ENCODE results near the gene RELCH.

The RELCH gene

GRCh38 chr18:62300359-62300963 is 113.4 kb downstream of the RELCH start:
- DNase-seq: no peak
- in situ Hi-C loops (cut with MboI; ENCODE audit: low pct_unique_long_range_greater_than_20kb, low sequenced_read_pairs): no loop called here

- in situ Hi-C loops (cut with MboI; ENCODE audit: low pct_unique_long_range_greater_than_20kb, low sequenced_read_pairs): no loop called here
- no peak for DNase-seq
These were observed 114.3 kb downstream of the RELCH start for GRCh38 chr18:62301322-62301721.

DNA sequence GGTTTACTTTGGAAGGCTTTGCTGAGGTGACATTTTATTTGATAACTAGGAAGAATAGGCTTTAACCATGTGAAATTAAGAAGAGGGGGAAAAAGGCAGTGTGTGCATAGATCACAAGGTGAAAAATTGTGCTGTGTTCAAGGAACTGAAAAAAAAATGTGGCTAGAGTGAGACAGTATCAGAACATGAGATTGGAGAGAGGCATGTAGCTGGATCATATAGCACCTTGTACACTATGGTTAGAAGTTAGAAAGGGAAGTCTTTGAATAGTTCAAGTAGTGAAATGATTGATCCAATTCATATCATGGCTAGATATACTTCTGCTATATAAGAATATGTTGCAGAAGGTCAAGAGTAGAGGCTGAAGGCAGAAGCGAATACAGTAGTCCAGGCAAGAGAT is 125.8 kb downstream of the RELCH start:
- no peak for DNase-seq
- in situ Hi-C loops (cut with MboI; ENCODE audit: low pct_unique_long_range_greater_than_20kb, low sequenced_read_pairs): no loop called here

DNA sequence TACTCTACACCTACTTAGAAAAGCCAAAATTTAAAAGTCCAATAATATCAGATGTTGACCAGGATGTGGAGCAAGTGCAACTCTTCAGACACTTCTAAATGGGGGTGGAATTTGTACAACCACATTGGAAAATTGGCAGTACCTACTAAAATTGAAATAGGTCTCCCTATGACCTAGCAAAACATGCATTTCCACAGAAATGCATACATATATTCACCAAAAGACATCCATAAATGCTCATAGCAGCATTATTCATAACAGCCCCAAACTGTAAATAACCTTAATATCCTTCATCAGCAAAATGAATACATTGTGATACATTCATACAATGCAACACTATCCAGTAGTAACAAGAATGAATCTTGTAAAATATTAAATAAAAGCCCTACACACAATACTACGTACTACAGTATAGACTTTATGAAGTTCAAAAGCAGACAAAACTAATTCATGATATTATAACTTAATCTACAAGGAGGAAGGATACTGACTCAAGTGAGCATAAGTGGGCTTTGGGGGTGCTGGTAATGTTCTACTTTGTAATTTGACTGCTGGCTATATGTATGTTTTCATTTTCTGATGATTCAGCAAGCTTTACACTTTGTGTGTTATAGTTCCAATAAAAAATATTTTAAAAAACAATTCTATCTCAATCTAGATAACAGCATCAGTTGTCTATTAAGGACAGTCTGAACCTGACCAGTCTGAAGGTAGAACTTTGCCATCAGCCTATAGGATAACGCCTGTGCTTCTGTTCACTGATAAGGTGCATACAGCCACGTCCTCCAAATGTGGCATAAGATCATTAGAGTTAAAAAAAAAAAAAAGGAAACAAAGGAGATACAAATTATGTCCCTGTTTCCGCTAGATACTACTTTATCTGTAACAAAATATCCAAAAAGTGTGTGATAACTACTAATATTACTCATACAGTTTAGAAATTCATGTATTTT is 131.4 kb downstream of the RELCH start:
- no peak for DNase-seq
- in situ Hi-C loops (cut with MboI; ENCODE audit: low pct_unique_long_range_greater_than_20kb, low sequenced_read_pairs): no loop called here

- no peak for DNase-seq
- in situ Hi-C loops (cut with MboI; ENCODE audit: low pct_unique_long_range_greater_than_20kb, low sequenced_read_pairs): no loop called here
These were observed 134.1 kb downstream of the RELCH start for GRCh38 chr18:62321201-62321600.

DNA sequence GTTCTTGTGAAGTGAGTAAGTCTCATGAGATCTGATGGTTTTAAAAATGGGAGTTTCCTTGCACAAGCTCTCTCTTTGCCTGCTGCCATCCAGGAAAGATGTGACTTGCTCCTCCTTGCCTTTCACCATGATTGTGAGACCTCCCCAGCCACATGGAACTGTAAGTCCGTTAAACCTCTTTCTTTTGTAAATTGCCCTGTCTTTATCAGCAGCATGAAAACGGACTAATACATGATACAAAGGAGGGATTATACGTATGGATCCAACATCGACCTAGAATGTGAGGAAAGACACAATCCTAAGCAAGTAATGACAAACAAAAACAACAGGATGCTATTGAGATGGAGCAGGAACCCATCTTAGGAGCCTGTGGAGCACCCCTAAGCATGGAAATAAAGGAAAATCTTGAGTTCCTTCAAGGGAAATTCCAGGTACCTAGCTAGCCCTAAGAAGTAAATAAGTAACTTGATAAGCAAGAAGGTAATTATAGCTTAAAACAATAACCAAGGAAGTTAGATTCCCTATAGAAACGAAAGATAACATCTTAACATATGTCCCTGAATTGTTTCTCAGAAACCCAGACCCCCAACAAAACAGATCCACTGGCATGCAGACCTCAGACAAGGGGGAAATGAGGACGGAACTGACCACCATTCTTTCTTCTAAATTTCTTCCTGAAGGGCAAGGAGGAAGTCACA is 136.6 kb downstream of the RELCH start:
- DNase-seq: no peak
- in situ Hi-C loops (cut with MboI; ENCODE audit: low pct_unique_long_range_greater_than_20kb, low sequenced_read_pairs): no loop called here

- DNase-seq: peak; percentile 72
- in situ Hi-C loops (cut with MboI; ENCODE audit: low pct_unique_long_range_greater_than_20kb, low sequenced_read_pairs): no loop called here
These were observed 137.2 kb downstream of the RELCH start for GRCh38 chr18:62324181-62324828.

- in situ Hi-C loops (cut with MboI; ENCODE audit: low pct_unique_long_range_greater_than_20kb, low sequenced_read_pairs): no loop called here
- DNase-seq: peak; percentile 40
These were observed 138.1 kb downstream of the RELCH start, which contains the start of gene TNFRSF11A for GRCh38 chr18:62324917-62325805. TNFRSF11A (plus strand) TSS chr18:62325310; CDS start chr18:62325353, 43 bp downstream.

DNA sequence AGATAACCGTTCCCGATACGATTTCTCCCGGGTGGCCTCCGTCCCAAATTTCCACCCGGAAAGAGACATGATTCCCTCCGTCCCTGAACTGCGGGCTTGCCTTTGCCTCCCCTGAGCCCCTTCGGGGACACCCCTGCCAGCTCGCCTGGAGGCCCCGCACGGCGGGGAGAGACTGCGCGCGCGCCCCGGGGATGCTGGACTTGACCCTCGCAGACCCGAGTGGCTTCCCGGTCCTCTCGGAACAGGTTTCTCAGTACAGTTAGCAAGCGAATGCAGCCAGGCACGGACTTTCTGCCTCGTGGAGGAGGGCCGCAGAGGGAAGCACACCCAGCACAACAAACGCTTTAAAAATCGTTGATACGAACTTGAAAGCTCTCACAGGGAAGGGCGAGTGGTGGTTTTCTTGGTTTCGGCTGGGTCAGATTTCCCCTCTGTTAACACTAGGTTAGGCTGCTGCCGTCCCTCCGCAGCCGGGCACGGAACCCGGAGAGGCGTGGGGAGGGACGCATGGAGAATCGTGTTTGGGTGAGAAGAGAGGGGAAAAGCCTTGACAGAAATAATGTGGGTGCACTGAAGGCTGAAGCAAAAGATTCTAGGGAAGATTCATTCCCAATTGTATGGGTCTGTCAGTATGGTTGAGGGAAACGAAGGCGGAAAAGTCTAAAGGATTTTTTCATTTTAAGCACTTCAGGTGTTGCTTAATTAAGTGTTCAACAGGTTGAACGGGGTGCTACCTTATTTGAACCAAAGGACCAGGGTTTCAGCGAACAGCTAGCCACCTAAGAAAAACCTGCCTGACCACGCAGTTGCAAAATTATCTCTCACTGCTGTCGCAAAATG is 139.0 kb downstream of the RELCH start:
- in situ Hi-C loops (cut with MboI; ENCODE audit: low pct_unique_long_range_greater_than_20kb, low sequenced_read_pairs): no loop called here
- peak; percentile 43 for DNase-seq

GRCh38 chr18:62326646-62327348 is 139.7 kb downstream of the RELCH start:
- DNase-seq: no peak
- in situ Hi-C loops (cut with MboI; ENCODE audit: low pct_unique_long_range_greater_than_20kb, low sequenced_read_pairs): no loop called here

- DNase-seq: no peak
- in situ Hi-C loops (cut with MboI; ENCODE audit: low pct_unique_long_range_greater_than_20kb, low sequenced_read_pairs): no loop called here
These were observed 140.9 kb downstream of the RELCH start for GRCh38 chr18:62327977-62328376.

DNA sequence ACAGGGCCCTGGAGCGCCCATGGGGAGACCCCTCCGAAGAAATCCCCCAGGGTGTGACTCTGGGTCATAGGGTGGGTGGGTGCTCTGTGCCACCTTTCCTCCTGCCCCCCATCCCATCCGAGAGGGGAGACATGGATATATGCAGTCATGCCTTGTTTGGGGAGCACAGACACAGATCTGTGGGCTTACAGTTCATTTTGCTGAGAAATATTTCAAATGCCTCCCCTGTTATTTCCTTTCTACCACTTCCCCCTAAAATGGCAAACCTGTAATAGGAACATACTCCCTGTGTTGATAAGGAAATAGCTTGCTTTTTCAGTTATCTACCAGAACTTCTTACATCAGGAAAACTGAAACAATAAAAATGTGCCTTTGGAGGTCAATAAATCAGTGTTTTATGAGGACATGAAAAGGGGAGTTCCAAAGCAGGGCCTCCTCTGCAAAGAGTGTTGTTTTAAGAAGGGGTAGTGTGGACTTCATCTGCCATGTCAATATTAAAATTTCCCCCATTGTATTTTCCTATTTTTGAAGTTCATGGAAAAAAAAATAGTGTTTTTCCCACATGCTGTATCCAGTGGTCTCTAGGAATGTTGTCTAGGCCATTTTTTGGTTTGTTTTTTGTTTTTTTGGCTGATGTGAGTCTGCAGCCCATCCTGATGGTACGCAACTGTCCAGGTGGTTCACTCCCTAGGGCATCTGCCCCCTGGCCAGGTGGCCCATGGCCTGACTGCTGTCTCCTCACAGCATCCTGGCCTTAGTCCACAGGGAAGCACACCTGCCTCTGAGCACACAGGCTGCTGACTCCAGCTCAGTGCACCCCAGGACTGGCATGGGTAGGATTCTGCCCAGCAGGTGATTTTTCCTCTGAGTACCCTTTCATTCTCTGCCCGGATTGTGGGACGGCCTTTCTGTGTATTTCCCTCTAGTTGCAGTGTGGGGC is 141.8 kb downstream of the RELCH start:
- DNase-seq: no peak
- in situ Hi-C loops (cut with MboI; ENCODE audit: low pct_unique_long_range_greater_than_20kb, low sequenced_read_pairs): no loop called here

DNA sequence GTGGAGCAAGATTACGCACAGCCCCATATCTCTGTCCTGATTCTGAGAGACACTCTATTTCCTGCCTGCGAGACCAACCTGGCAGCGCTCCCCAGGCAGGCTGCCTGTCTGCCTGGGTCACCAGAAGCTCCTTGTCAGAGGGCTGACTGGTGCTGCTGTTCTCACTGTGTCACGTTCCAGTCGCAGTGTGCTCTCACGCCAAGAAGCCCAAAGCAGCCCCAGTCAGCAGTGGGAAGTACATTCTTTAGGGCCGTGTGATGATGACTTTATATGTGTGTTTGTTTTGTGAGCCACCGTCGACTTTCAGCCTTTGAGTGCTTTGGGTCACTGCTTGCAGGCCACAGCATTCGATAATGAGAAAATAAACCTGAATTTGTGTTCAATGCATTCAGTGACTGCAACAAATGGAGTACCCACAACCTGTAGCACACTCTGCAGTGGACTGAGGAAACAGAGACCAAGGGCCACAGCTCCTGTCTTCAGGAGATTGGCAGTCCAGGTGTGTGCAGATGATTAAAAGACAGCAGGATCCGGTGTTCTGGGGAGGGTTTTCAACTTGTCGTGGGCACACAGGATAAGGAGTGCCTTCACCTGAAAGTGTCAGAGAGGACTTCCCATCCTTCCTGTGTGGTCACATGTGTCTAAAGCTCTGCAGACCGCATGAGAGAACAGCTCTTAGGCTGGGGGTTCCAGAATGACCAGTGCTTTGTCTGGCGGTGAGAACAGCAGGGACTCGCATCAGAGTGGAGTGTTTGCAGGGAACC is 142.8 kb downstream of the RELCH start:
- no peak for DNase-seq
- in situ Hi-C loops (cut with MboI; ENCODE audit: low pct_unique_long_range_greater_than_20kb, low sequenced_read_pairs): no loop called here

DNA sequence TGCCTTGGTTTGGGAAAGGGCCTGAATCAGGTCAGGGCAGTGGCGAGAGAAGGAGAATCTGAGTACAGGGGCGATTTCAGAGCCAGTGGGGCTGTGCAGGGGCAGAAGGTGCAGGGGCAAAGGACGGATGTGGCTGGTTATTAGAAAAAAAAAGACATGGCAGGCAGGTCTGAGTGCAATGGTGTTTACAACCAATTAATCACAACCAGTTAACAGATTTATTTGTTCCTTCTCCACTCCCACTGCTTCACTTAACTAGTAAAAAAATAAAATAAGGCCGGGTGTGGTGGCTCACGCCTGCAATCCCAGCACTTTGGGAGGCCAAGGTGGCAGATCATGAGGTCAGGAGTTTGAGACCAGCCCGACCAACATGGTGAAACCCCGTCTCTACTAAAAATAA is 143.6 kb downstream of the RELCH start:
- DNase-seq: no peak
- in situ Hi-C loops (cut with MboI; ENCODE audit: low pct_unique_long_range_greater_than_20kb, low sequenced_read_pairs): no loop called here

DNA sequence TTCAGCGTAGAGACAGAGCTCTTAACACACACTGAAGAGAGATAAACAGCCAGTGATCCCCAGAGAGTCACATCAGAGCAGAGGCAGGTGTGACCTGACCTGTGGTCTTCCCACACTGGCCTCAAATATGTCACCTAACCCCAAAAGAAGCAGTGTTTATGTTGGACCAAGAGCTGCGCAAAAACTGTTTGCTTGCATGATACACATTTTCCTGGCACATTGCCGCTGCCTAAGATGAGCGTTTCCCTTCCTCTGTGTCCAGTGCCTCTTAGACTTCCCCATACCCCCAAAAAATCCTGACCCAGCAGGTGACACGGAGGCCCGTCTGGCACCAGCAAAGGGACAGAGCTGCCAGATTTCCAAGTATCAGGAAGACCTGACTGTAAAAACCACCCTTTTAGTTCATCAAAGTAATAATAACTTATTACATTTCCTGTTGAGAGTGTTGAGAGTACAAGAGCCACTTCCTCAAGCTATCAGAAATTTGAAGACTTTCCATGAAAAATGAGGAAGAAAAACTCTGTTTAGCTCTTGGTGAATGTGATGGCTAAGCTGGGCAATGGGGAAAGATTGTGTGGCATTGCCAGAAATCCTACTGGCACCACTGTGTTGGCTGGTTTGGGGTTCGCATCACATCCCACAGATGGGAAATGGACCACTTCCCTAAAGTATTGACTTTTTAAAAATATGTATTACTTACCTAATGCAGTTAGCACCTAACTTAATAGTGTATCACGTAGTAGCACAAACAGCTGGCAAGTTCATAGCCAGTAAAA is 144.7 kb downstream of the RELCH start:
- in situ Hi-C loops (cut with MboI; ENCODE audit: low pct_unique_long_range_greater_than_20kb, low sequenced_read_pairs): no loop called here
- DNase-seq: no peak

Measured in KBM-7 (cell line).